ENCODE results near the gene MAML3. TPM values are rescaled to one million over a fixed set of nuclear protein-coding genes. Genes with fewer than 3 reads are reported as not detected.
"Not testable (repeated sequence)": the region's sequence is repeated elsewhere in the genome, so short reads cannot be mapped to it uniquely, and the experiment has no call there.

The MAML3 gene
- total RNA-seq, 5 donors from 2014 or later (not counting 1 experiment from before 2014, with no cell fraction given) = 2.0 to 3.4 (median 2.7) TPM

DNA sequence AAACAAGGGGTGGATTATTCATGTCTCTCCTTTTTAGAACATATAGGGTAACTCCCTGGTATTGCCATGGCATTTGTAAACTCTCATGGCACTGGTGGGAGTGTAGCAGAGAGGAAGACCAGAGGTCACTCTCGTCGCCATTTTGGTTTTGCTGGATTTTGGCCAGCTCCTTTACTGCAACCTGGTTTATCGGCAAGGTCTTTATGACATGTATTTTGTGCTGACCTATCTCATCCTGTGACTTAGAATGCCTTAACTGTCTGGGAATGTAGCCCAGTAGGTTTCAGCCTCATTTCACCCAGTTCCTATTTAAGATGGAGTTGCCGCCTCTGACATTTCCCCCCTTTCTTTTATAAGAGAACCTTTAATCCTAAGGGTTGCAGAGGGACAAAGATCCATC, 442.5 kb downstream of the MAML3 start:
- Mint-ChIP-seq H3K27ac (no peak overlapping the region), H3K4me1 (no peaks in the 10 kb centered on the region), H3K4me3 (no peak overlapping the region), H3K36me3 (no peaks in the 10 kb centered on the region), H3K9me3 (no peaks in the 10 kb centered on the region), H3K27me3 (peaks cover 0 to 3% of the 10 kb centered on the region in 2 donors)
- H3K27me3 ChIP-seq (replicated peaks in 1 of 2; ENCODE audit: control insufficient read depth in 2 of 2, extremely low read depth in 1 of 2, insufficient read depth in 2 of 2, low read length in 1 of 2) = no peaks in the 10 kb centered on the region
- no peaks in the 10 kb centered on the region for H3K36me3 ChIP-seq (ENCODE audit: control insufficient read depth in 2 of 2, extremely low read depth in 1 of 2, insufficient read depth in 1 of 2, low read length in 1 of 2)
- no peaks in the 10 kb centered on the region for H3K9me3 ChIP-seq
- DNase-seq (no peak), ATAC-seq (replicated peaks in 1 of 4) (no peak)
- H3K4me1 ChIP-seq (ENCODE audit: control insufficient read depth in 1 of 2, extremely low read depth in 1 of 2, insufficient read depth in 2 of 2, low read length in 2 of 2) = no peaks in the 10 kb centered on the region
- CTCF ChIA-PET = no interaction called here
- H3K4me3 ChIP-seq (ENCODE audit: control insufficient read depth in 1 of 2, extremely low read depth in 1 of 2, low read length in 1 of 2) = no peak overlapping the region
- POLR2A ChIA-PET = no interaction called here
- 100% methylated on average over 3 of the region's 4 CpGs for WGBS (ENCODE audit: insufficient coverage)
- no peak overlapping the region for H3K27ac ChIP-seq (ENCODE audit: low read length)

DNA sequence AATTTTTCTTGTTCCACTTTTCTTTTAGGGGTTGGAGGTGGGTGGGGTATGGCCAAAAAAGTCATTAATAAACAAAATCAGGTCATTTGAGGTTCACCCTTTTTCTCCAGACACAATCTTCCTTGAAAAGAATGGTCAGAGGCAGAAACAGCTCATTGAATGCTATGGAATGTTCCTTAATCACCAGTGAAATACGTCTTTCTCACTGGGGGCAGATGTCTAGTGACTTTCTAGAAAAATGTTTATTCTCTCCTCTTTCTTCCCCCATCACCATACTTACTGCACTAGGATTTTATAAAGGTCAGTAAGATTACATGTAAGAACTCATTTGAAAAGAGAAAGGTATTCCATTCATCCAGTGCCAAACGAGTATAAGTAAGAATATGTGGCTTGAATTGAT, 443.9 kb downstream of the MAML3 start:
- H3K27me3 Mint-ChIP-seq = peaks cover 0 to 3% of the 10 kb centered on the region in 2 donors
- no peak overlapping the region for H3K27ac Mint-ChIP-seq
- DNase-seq (no peak), ATAC-seq (replicated peaks in 1 of 4) (no peak)
- Histone ChIP-seq H3K27me3 (replicated peaks in 1 of 2; ENCODE audit: control insufficient read depth in 2 of 2, extremely low read depth in 1 of 2, insufficient read depth in 2 of 2, low read length in 1 of 2) (no peaks in the 10 kb centered on the region), H3K27ac (ENCODE audit: low read length) (no peak overlapping the region), H3K9me3 (no peaks in the 10 kb centered on the region), H3K4me3 (ENCODE audit: control insufficient read depth in 1 of 2, extremely low read depth in 1 of 2, low read length in 1 of 2) (no peak overlapping the region), H3K4me1 (ENCODE audit: control insufficient read depth in 1 of 2, extremely low read depth in 1 of 2, insufficient read depth in 2 of 2, low read length in 2 of 2) (no peaks in the 10 kb centered on the region), H3K36me3 (ENCODE audit: control insufficient read depth in 2 of 2, extremely low read depth in 1 of 2, insufficient read depth in 1 of 2, low read length in 1 of 2) (no peaks in the 10 kb centered on the region)
- H3K4me1 Mint-ChIP-seq = no peaks in the 10 kb centered on the region
- H3K9me3 Mint-ChIP-seq = no peaks in the 10 kb centered on the region
- WGBS (ENCODE audit: insufficient coverage) = no CpG with 5 or more reads among the region's 2 CpGs
- H3K4me3 Mint-ChIP-seq = no peak overlapping the region
- POLR2A ChIA-PET = no interaction called here
- H3K36me3 Mint-ChIP-seq = no peaks in the 10 kb centered on the region
- CTCF ChIA-PET = no interaction called here

DNA sequence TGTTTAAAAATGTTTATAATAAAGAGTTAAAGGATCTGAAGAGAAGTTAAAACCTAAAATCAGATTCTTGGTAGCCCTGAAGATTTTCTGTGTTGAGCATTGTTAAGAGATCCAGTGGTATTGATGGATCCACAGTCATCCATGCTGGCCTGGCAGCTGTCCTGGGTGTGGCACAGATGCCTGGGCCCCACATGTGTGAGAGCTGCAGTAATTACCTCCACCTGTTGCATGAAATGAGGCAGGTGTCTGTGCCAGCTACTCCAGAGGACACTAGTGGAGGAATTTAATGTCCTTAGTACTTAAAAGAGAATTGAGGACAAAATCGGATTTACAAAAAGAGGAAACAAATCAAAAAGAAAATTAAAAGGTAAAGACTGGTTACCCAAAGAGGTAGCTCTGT, 444.3 kb downstream of the MAML3 start:
- no peak for ATAC-seq (replicated peaks in 1 of 4)
- DNase-seq = no peak
- ChIA-PET CTCF (no interaction called here), POLR2A (no interaction called here)
- Mint-ChIP-seq H3K4me3 (no peak overlapping the region), H3K36me3 (no peaks in the 10 kb centered on the region), H3K9me3 (no peaks in the 10 kb centered on the region), H3K27ac (no peak overlapping the region), H3K4me1 (no peaks in the 10 kb centered on the region), H3K27me3 (peaks cover 0 to 3% of the 10 kb centered on the region in 2 donors)
- Histone ChIP-seq H3K4me1 (ENCODE audit: control insufficient read depth in 1 of 2, extremely low read depth in 1 of 2, insufficient read depth in 2 of 2, low read length in 2 of 2) (no peaks in the 10 kb centered on the region), H3K36me3 (ENCODE audit: control insufficient read depth in 2 of 2, extremely low read depth in 1 of 2, insufficient read depth in 1 of 2, low read length in 1 of 2) (no peaks in the 10 kb centered on the region), H3K9me3 (no peaks in the 10 kb centered on the region), H3K4me3 (ENCODE audit: control insufficient read depth in 1 of 2, extremely low read depth in 1 of 2, low read length in 1 of 2) (no peak overlapping the region), H3K27ac (ENCODE audit: low read length) (no peak overlapping the region), H3K27me3 (replicated peaks in 1 of 2; ENCODE audit: control insufficient read depth in 2 of 2, extremely low read depth in 1 of 2, insufficient read depth in 2 of 2, low read length in 1 of 2) (no peaks in the 10 kb centered on the region)
- no CpG with 5 or more reads among the region's 1 CpG for WGBS (ENCODE audit: insufficient coverage)

DNA sequence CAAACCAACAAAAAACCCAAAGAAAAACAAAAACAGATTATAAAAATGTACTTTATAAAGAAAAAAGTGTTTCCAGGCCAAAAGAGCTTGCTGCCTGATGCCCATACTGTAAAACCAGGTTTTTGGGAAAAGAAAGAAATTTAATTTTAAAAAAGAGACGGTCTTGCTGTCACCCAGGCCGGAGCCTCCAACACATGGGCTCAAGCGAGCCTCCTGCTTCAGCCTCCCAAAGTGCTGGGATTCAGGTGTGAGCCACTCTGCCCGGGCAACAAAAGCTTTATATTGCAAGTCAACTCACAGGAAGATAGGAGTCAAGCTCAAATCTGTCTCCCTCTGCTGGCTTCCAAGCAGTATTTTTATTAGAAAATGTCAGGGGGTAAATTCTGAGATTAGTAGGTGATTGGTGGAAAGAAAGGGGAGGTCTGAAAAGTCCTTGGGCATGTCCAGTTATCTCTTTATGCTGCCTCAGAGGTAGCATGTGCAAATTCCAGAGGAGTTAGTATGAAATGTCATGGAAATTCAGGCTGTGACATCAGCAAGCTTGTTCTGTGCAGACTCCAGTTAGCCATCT, 449.0 kb downstream of the MAML3 start:
- POLR2A ChIA-PET = no interaction called here
- Mint-ChIP-seq H3K27ac (no peak overlapping the region), H3K36me3 (peaks cover 4% of the 10 kb centered on the region), H3K9me3 (no peaks in the 10 kb centered on the region), H3K27me3 (peaks cover 0 to 3% of the 10 kb centered on the region in 2 donors), H3K4me1 (no peaks in the 10 kb centered on the region), H3K4me3 (no peak overlapping the region)
- no peaks in the 10 kb centered on the region for H3K4me1 ChIP-seq (ENCODE audit: control insufficient read depth in 1 of 2, extremely low read depth in 1 of 2, insufficient read depth in 2 of 2, low read length in 2 of 2)
- no peaks in the 10 kb centered on the region for H3K36me3 ChIP-seq (ENCODE audit: control insufficient read depth in 2 of 2, extremely low read depth in 1 of 2, insufficient read depth in 1 of 2, low read length in 1 of 2)
- 100% methylated on average over 4 of the region's 4 CpGs for WGBS (ENCODE audit: insufficient coverage)
- H3K4me3 ChIP-seq (ENCODE audit: control insufficient read depth in 1 of 2, extremely low read depth in 1 of 2, low read length in 1 of 2) = no peak overlapping the region
- no peak for DNase-seq
- CTCF ChIA-PET = no interaction called here
- ATAC-seq (replicated peaks in 1 of 4) = no peak
- H3K27ac ChIP-seq (ENCODE audit: low read length) = no peak overlapping the region
- no peaks in the 10 kb centered on the region for H3K9me3 ChIP-seq
- H3K27me3 ChIP-seq (replicated peaks in 1 of 2; ENCODE audit: control insufficient read depth in 2 of 2, extremely low read depth in 1 of 2, insufficient read depth in 2 of 2, low read length in 1 of 2) = no peaks in the 10 kb centered on the region

DNA sequence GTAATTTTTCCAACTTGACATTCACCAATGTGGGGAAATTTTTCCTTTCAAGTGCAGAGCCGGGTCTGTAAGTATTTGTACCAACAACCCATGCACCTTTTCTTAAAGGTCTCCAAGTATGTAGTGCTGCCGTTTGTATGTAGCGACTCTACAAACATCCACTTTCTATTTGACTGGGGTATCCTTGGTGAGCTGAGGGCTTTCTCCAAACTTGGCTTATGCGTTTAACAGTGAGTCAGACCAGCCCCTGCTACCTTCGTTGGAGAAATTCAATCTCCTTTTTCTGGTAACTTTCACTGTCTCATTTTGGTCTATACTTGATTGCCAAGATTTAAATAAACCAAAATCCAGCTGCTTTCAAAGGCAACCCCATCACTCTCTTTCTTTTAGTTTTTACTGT, 453.4 kb downstream of the MAML3 start:
- Mint-ChIP-seq H3K36me3 (peaks cover 4% of the 10 kb centered on the region), H3K27me3 (no peaks in the 10 kb centered on the region), H3K27ac (no peak overlapping the region), H3K4me1 (no peaks in the 10 kb centered on the region), H3K4me3 (no peak overlapping the region), H3K9me3 (peaks cover 0 to 7% (median 7%) of the 10 kb centered on the region in 3 donors)
- H3K9me3 ChIP-seq = no peaks in the 10 kb centered on the region
- ATAC-seq (replicated peaks in 1 of 4) (no peak), DNase-seq (no peak)
- H3K4me3 ChIP-seq (ENCODE audit: control insufficient read depth in 1 of 2, extremely low read depth in 1 of 2, low read length in 1 of 2) = no peak overlapping the region
- no peak overlapping the region for H3K27ac ChIP-seq (ENCODE audit: low read length)
- no peaks in the 10 kb centered on the region for H3K36me3 ChIP-seq (ENCODE audit: control insufficient read depth in 2 of 2, extremely low read depth in 1 of 2, insufficient read depth in 1 of 2, low read length in 1 of 2)
- WGBS (ENCODE audit: insufficient coverage) = no CpG with 5 or more reads among the region's 5 CpGs
- no peaks in the 10 kb centered on the region for H3K4me1 ChIP-seq (ENCODE audit: control insufficient read depth in 1 of 2, extremely low read depth in 1 of 2, insufficient read depth in 2 of 2, low read length in 2 of 2)
- no peaks in the 10 kb centered on the region for H3K27me3 ChIP-seq (replicated peaks in 1 of 2; ENCODE audit: control insufficient read depth in 2 of 2, extremely low read depth in 1 of 2, insufficient read depth in 2 of 2, low read length in 1 of 2)
- ChIA-PET CTCF (no interaction called here), POLR2A (no interaction called here)

DNA sequence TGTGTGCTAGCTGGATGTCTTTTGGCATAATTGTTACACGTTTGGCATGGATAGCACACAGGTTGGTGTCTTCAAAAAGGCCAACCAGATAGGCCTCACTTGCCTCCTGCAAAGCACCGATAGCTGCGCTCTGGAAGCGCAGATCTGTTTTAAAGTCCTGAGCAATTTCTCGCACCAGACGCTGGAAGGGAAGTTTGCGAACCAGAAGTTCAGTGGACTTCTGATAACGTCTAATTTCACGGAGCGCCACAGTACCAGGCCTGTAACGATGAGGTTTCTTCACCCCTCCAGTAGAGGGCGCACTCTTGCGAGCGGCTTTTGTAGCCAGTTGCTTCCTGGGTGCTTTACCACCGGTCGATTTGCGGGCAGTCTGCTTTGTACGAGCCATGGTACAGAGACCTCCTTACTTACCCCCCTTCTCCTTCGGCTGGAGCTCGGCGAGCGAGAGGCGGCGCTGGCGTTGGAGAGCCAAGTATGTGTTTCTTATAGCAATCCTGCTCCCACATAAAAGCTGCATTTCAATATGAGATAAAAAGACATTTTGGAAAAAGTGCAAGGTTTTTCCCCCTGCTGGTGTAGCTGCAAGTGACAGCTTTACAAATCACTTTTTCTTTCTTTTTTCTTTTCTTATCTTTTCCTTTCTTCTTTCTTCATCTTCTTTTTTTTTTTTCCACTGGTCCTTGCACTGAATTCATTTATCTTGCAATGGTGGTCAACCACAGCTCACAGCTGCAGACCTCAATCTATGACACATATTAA, 455.6 kb downstream of the MAML3 start:
- CTCF ChIA-PET; H3K36me3 Mint-ChIP-seq; H3K9me3 Mint-ChIP-seq; H3K4me1 ChIP-seq (ENCODE audit: control insufficient read depth in 1 of 2, extremely low read depth in 1 of 2, insufficient read depth in 2 of 2, low read length in 2 of 2); H3K27me3 Mint-ChIP-seq; DNase-seq; H3K4me3 ChIP-seq (ENCODE audit: control insufficient read depth in 1 of 2, extremely low read depth in 1 of 2, low read length in 1 of 2); H3K9me3 ChIP-seq; H3K36me3 ChIP-seq (ENCODE audit: control insufficient read depth in 2 of 2, extremely low read depth in 1 of 2, insufficient read depth in 1 of 2, low read length in 1 of 2); ATAC-seq (replicated peaks in 1 of 4); H3K27ac ChIP-seq (ENCODE audit: low read length); H3K27ac Mint-ChIP-seq; H3K27me3 ChIP-seq (replicated peaks in 1 of 2; ENCODE audit: control insufficient read depth in 2 of 2, extremely low read depth in 1 of 2, insufficient read depth in 2 of 2, low read length in 1 of 2); H3K4me1 Mint-ChIP-seq; H3K4me3 Mint-ChIP-seq: not testable (repeated sequence)
- POLR2A ChIA-PET = interaction anchor here in 1 of 2 donors (0.6 kb wide), 1 partner anchor 9 kb away, joined by 4 read pairs; no protein-coding TSS in a partner anchor
- no CpG with 5 or more reads among the region's 25 CpGs for WGBS (ENCODE audit: insufficient coverage)

All from T-cell (primary cell).